PC-3 (cell line): Measurements from ENCODE around the gene TNRC6C. TPM values are rescaled to one million over a fixed set of nuclear protein-coding genes. Genes with fewer than 3 reads are reported as not detected.

Source experiments
- ATAC-seq: fragments of 200-7000 bp; cut with Tn5 transposase; 2 replicates; pipeline ENCODE4 v1.9.1; 2020; ENCODE audit warnings: mild to moderate bottlenecking, moderate library complexity
- BruUV-seq: library from RNA; stranded (reverse); fragments of 400-500 nt; replicated peaks from 2 replicates; lab custom pipeline; 2021; lab: Mats Ljungman, UMichigan
- CTCF ChIA-PET: fragments of 300-600 bp; sonication (Branson Sonifier 250); formaldehyde crosslinking; loops from one replicate; lab custom pipeline; 2022; ENCODE audit warnings: antibody characterized with exemption; lab: Charles Lee
- POLR2A ChIA-PET: fragments of 300-600 bp; sonication (Branson Sonifier 250); formaldehyde crosslinking; loops from one replicate; lab custom pipeline; 2022; ENCODE audit warnings: antibody characterized with exemption; ENCODE audit not compliant: unreplicated experiment; lab: Charles Lee
- DNase-seq: peaks from one replicate; pipeline ENCODE4 v3.0.0-alpha.2; 2015
- H2AFZ ChIP-seq: fragments of 300-600 bp; sonication (generic); 2 replicates; pipeline ENCODE4 v1.6.0; 2016; ENCODE audit warnings: antibody characterized with exemption, low read length
- H3F3A ChIP-seq: fragments of 300-600 bp; sonication (generic); one replicate; pipeline ENCODE4 v1.6.0; 2017; ENCODE audit warnings: antibody characterized with exemption, low read length, control low read depth, mild to moderate bottlenecking; ENCODE audit not compliant: unreplicated experiment
- H3K27ac ChIP-seq: fragments of 300-600 bp; sonication (generic); 2 replicates; pipeline ENCODE4 v1.5.1; 2016; ENCODE audit warnings: mild to moderate bottlenecking, low read length
- H3K27me3 ChIP-seq: fragments of 300-600 bp; sonication (generic); 2 replicates; pipeline ENCODE4 v1.6.1; 2016; ENCODE audit warnings: low read length, mixed read lengths
- H3K36me3 ChIP-seq: fragments of 300-600 bp; sonication (generic); 2 replicates; pipeline ENCODE4 v1.6.1; 2016; ENCODE audit warnings: low read depth, mixed run types, low read length, mixed read lengths
- H3K4me1 ChIP-seq: fragments of 300-600 bp; sonication (generic); 2 replicates; pipeline ENCODE4 v1.5.1; 2016; ENCODE audit warnings: low read length; ENCODE audit not compliant: insufficient read depth
- H3K4me2 ChIP-seq: fragments of 300-600 bp; sonication (generic); 2 replicates; pipeline ENCODE4 v1.6.0; 2016; ENCODE audit warnings: low read length
- H3K4me3 ChIP-seq: fragments of 300-600 bp; sonication (generic); 2 replicates; pipeline ENCODE4 v1.5.1; 2016; ENCODE audit warnings: mild to moderate bottlenecking, low read length, mixed read lengths
- H3K79me2 ChIP-seq: fragments of 300-600 bp; sonication (generic); 2 replicates; pipeline ENCODE4 v1.6.1; 2017; ENCODE audit warnings: low read length, mixed read lengths
- H3K9ac ChIP-seq: fragments of 300-600 bp; sonication (generic); 2 replicates; pipeline ENCODE4 v1.6.0; 2016; ENCODE audit warnings: mild to moderate bottlenecking, low read length
- H3K9me2 ChIP-seq: fragments of 300-600 bp; sonication (generic); replicated peaks from 2 replicates; pipeline ENCODE4 v1.6.1; 2016; ENCODE audit warnings: mixed run types, low read length, mixed read lengths
- H3K9me3 ChIP-seq: fragments of 300-600 bp; sonication (generic); 2 replicates; pipeline ENCODE4 v1.6.1; 2016; ENCODE audit warnings: low read length, mixed read lengths
- H4K20me1 ChIP-seq: fragments of 300-600 bp; sonication (generic); 2 replicates; pipeline ENCODE4 v1.6.1; 2016; ENCODE audit warnings: low read length, mixed read lengths
- EZH2 ChIP-seq: fragments of 300-600 bp; sonication (generic); IDR thresholded peaks from one replicate; pipeline ENCODE4 v1.6.1; 2017; ENCODE audit warnings: antibody characterized with exemption, mild to moderate bottlenecking, low read length; ENCODE audit not compliant: unreplicated experiment
- EZH2phosphoT487 ChIP-seq: fragments of 300-600 bp; sonication (generic); IDR thresholded peaks from 2 replicates; pipeline ENCODE4 v1.6.1; 2018; ENCODE audit warnings: mild to moderate bottlenecking, antibody characterized with exemption, low read length, borderline replicate concordance
- intact Hi-C: fragments of 100-400 bp; cut with micrococcal nuclease; formaldehyde crosslinking; loops from 2 replicates; pipeline ENCODE4 v1.9.0; 2023
- total RNA-seq: library from RNA; depleted of rRNA; stranded (reverse); fragments of >200 nt; gene quantifications from 2 replicates; pipeline ENCODE4 v1.2.3, GENCODE V29; 2014
- TF ChIP-seq, protein P1 (sequence below): fragments of 300-600 bp; sonication (generic); conservative IDR thresholded peaks from 2 replicates; pipeline ENCODE4 v1.5.1; 2017; ENCODE audit warnings: antibody characterized with exemption, low read depth, mild to moderate bottlenecking, low read length

Gene TNRC6C
- total RNA-seq, 1 experiment from 2014 or later = 5.3 TPM

DNA sequence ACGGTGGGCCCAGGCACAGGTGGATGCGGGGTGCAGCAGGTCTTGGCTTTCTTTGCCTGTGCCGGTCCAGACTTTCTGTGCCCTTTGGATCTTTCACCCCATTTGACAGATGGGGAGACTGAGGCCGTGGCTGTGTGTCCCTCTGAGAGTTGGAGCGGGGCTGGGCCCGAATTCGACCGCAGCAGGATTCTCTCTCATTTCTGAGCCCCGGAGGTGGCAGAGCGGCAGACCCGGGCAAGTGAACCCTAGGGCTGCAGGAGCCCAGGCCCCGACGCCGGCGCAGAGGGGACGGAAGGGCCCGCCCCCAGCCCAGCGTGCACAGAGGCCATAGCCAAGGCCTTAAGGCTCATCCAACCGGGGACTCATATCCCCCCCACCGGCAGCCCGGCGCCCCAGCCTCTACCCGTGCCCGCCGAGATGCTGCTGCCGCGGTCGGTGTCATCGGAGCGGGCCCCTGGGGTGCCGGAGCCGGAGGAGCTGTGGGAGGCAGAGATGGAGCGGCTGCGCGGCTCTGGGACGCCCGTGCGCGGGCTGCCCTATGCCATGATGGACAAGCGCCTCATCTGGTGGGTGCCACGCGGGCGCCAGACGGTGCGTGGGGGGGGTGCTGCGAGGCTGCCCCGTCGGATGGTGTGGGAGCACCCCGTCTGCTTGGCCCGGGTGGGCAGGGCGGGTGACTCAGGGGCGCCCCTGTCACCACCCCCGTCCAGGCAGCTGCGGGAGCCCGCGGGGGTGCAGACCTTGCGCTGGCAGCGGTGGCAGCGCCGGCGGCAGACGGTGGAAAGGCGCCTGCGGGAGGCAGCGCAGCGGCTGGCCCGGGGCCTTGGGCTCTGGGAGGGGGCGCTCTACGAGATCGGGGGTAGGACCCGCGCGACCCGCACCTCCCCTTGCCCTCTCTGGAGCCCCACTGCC is 172.9 kb downstream of the TNRC6C start:
- CTCF ChIA-PET = no interaction called here

DNA sequence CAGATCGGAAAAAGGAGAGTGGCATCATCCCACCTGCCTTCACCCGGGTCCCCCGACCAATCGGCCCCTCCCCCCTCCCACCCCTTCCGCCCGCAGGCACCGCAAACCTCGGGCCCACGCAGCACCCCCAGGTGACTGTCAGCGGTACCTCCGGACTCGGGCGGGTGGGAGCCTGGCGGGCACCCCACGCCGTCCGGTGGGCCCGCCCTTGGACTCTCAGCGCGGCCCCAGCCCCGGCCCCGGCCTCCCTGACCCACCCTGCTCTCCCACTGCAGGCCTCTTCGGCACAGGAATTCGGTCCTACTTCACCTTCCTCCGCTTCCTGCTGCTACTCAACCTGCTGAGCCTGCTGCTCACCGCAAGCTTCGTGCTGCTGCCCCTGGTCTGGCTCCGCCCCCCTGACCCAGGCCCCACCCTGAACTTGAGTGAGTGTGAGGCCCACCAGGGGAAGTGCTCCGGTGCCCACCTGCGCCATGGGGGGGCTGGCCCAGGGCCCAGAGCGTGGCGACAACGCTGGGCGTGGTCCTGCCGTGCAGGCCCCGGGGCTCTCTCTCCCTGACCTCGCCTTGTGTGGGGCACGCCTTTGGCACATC is 173.7 kb downstream of the TNRC6C start:
- peak overlapping the region; percentile 20; the same call in 1 of the 2 replicates for H3K9ac ChIP-seq
- POLR2A ChIA-PET = no interaction called here
- no TSS peak for BruUV-seq

More for the DNA sequence above, 172.9 kb downstream of the TNRC6C start:
- intact Hi-C loops = no loop called here
- peaks cover 16% of the 10 kb centered on the region for H3K79me2 ChIP-seq
- no peak overlapping the region for H3K27ac ChIP-seq
- H3K4me3 ChIP-seq = peak overlapping the region; percentile 55
- no peak overlapping the region for H3K9ac ChIP-seq
- no peaks in the 10 kb centered on the region for H3K36me3 ChIP-seq
- ATAC-seq (no peak), DNase-seq (no peak)
- no peaks in the 10 kb centered on the region for H3K9me3 ChIP-seq
- TF ChIP-seq, protein P1, sequence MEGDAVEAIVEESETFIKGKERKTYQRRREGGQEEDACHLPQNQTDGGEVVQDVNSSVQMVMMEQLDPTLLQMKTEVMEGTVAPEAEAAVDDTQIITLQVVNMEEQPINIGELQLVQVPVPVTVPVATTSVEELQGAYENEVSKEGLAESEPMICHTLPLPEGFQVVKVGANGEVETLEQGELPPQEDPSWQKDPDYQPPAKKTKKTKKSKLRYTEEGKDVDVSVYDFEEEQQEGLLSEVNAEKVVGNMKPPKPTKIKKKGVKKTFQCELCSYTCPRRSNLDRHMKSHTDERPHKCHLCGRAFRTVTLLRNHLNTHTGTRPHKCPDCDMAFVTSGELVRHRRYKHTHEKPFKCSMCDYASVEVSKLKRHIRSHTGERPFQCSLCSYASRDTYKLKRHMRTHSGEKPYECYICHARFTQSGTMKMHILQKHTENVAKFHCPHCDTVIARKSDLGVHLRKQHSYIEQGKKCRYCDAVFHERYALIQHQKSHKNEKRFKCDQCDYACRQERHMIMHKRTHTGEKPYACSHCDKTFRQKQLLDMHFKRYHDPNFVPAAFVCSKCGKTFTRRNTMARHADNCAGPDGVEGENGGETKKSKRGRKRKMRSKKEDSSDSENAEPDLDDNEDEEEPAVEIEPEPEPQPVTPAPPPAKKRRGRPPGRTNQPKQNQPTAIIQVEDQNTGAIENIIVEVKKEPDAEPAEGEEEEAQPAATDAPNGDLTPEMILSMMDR = no peak
- TF ChIP-seq EZH2phosphoT487 = no peak
- peak overlapping the region; percentile 82 for H3K4me2 ChIP-seq
- H2AFZ ChIP-seq = peak overlapping the region; percentile 33; the same call in 1 of the 2 replicates
- H3K4me1 ChIP-seq = peaks cover 27% of the 10 kb centered on the region
- POLR2A ChIA-PET = no interaction called here
- H3F3A ChIP-seq = peaks cover 3% of the 10 kb centered on the region
- no peaks in the 10 kb centered on the region for H3K27me3 ChIP-seq
- no TSS peak for BruUV-seq
- no peaks in the 10 kb centered on the region for H3K9me2 ChIP-seq
- H4K20me1 ChIP-seq = no peaks in the 10 kb centered on the region

More for the DNA sequence above, 173.7 kb downstream of the TNRC6C start:
- H4K20me1 ChIP-seq = no peaks in the 10 kb centered on the region
- peak overlapping the region; percentile 33 for H2AFZ ChIP-seq
- peaks cover 3% of the 10 kb centered on the region for H3F3A ChIP-seq
- H3K4me2 ChIP-seq = peak overlapping the region; percentile 82
- no peak overlapping the region for H3K27ac ChIP-seq
- H3K4me1 ChIP-seq = peaks cover 20% of the 10 kb centered on the region
- no peaks in the 10 kb centered on the region for H3K27me3 ChIP-seq
- TF ChIP-seq, protein P1 = no peak
- TF ChIP-seq EZH2 (no peak), EZH2phosphoT487 (no peak)
- ATAC-seq = peak; percentile 5
- H3K9me2 ChIP-seq = no peaks in the 10 kb centered on the region
- CTCF ChIA-PET = no interaction called here
- no peaks in the 10 kb centered on the region for H3K9me3 ChIP-seq
- intact Hi-C loops = no loop called here
- peaks cover 9% of the 10 kb centered on the region for H3K79me2 ChIP-seq
- peak; percentile 66 for DNase-seq
- H3K36me3 ChIP-seq = no peaks in the 10 kb centered on the region
- peak overlapping the region; percentile 55 for H3K4me3 ChIP-seq
